ENCODE results near the gene CASZ1.

DNA sequence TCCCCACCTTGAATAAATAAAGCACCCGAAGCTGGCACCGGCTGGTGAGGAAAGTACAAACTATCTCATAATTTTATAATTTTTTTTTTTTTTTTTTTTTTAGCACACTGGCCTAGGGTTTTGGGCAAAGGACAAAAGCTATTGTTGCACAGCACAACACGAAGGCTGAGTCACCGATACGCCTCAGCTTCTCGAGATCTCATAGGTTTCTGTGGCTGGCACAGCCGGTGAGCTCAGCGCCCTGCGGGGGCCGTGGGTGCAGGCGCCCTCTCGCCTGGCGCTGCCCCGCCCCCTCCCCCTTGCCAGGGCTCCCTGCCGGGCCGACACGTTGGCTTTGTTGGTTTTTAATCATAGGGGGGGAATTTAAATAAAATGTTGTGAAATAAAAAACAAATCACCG is 17.2 kb downstream of the CASZ1 start:
- TF ChIP-seq, protein P1, sequence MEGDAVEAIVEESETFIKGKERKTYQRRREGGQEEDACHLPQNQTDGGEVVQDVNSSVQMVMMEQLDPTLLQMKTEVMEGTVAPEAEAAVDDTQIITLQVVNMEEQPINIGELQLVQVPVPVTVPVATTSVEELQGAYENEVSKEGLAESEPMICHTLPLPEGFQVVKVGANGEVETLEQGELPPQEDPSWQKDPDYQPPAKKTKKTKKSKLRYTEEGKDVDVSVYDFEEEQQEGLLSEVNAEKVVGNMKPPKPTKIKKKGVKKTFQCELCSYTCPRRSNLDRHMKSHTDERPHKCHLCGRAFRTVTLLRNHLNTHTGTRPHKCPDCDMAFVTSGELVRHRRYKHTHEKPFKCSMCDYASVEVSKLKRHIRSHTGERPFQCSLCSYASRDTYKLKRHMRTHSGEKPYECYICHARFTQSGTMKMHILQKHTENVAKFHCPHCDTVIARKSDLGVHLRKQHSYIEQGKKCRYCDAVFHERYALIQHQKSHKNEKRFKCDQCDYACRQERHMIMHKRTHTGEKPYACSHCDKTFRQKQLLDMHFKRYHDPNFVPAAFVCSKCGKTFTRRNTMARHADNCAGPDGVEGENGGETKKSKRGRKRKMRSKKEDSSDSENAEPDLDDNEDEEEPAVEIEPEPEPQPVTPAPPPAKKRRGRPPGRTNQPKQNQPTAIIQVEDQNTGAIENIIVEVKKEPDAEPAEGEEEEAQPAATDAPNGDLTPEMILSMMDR (IDR thresholded peaks at IDR 0.05; ENCODE audit: insufficient read depth, low read length, poor library complexity, severe bottlenecking) = no peak
- no peak for TF ChIP-seq EZH2phosphoT487 (conservative IDR thresholded peaks at IDR 0.05; ENCODE audit: low read length)
